K562 treated with DMSO at 1 percent for 12 hours (cell line): ENCODE data around the gene ANXA3. TPM values are rescaled to one million over a fixed set of nuclear protein-coding genes. Genes with fewer than 3 reads are reported as not detected.

Experiments
- total RNA-seq: library from RNA; unstranded; fragments of 300-600 nt; gene quantifications from 2 replicates; pipeline ENCODE4 v1.2.3, GENCODE V29; 2022; ENCODE audit not compliant: insufficient read depth

Gene ANXA3
- 17.3 and 23.5 TPM in 2 replicates for total RNA-seq

GRCh38 chr4:78551420-78552351, at the start of gene ANXA3:
Gene ANXA3, plus strand, starts transcription at chr4:78551770. Its CDS starts 2,704 bp downstream, at chr4:78554474.

Other genes starting within 250 kb of the ANXA3 start
- gene BMP2K, start 224.6 kb downstream of the ANXA3 start, total RNA-seq = 4.9 and 34.6 TPM in 2 replicates